HEK293 (cell line): ENCODE measurements around the gene KIF1A.

Experiments used
- CTCF ChIP-seq: fragments of 450-650 bp; formaldehyde crosslinking; IDR thresholded peaks from 2 replicates; pipeline ENCODE4 v1.5.1; 2016; ENCODE audit warnings: missing biosample characterization, missing genetic modification characterization
- REST ChIP-seq: fragments of 450-650 bp; formaldehyde crosslinking; IDR thresholded peaks from 2 replicates; pipeline ENCODE4 v1.5.1; 2016; ENCODE audit warnings: missing biosample characterization, missing genetic modification characterization
- SCRT1 ChIP-seq: fragments of 450-650 bp; formaldehyde crosslinking; IDR thresholded peaks from 2 replicates; pipeline ENCODE4 v1.5.1; 2016; ENCODE audit warnings: missing biosample characterization, missing genetic modification characterization, borderline replicate concordance
- YY1 ChIP-seq: fragments of 450-650 bp; formaldehyde crosslinking; IDR thresholded peaks from 2 replicates; pipeline ENCODE4 v1.5.1; 2018; ENCODE audit warnings: missing biosample characterization, missing genetic modification characterization
- ZBTB11 ChIP-seq: fragments of 450-650 bp; formaldehyde crosslinking; conservative IDR thresholded peaks from 2 replicates; pipeline ENCODE4 v1.5.1; 2016; ENCODE audit warnings: low read depth, missing biosample characterization, missing genetic modification characterization
- ZFP41 ChIP-seq: fragments of 450-650 bp; formaldehyde crosslinking; IDR thresholded peaks from 2 replicates; pipeline ENCODE4 v1.5.1; 2016; ENCODE audit warnings: missing biosample characterization, missing genetic modification characterization, borderline replicate concordance
- ZNF18 ChIP-seq: fragments of 450-650 bp; formaldehyde crosslinking; IDR thresholded peaks from 2 replicates; pipeline ENCODE4 v1.5.1; 2016; ENCODE audit warnings: missing biosample characterization, missing genetic modification characterization
- ZNF184 ChIP-seq: fragments of 450-650 bp; IDR thresholded peaks from 2 replicates; pipeline ENCODE4 v1.5.1; 2018; ENCODE audit warnings: missing biosample characterization, mild to moderate bottlenecking, missing genetic modification characterization
- ZNF394 ChIP-seq: fragments of 450-650 bp; formaldehyde crosslinking; IDR thresholded peaks from 2 replicates; pipeline ENCODE4 v1.5.1; 2016; ENCODE audit warnings: missing biosample characterization, missing genetic modification characterization, mild to moderate bottlenecking, moderate library complexity, borderline replicate concordance
- ZNF510 ChIP-seq: fragments of 450-650 bp; formaldehyde crosslinking; IDR thresholded peaks from 2 replicates; pipeline ENCODE4 v1.5.1; 2018; ENCODE audit warnings: mild to moderate bottlenecking, missing genetic modification characterization, missing biosample characterization; ENCODE audit not compliant: insufficient replicate concordance
- ZNF558 ChIP-seq: fragments of 450-650 bp; formaldehyde crosslinking; IDR thresholded peaks from 2 replicates; pipeline ENCODE4 v1.5.1; 2016; ENCODE audit warnings: missing biosample characterization, missing genetic modification characterization
- ZNF677 ChIP-seq: fragments of 450-650 bp; IDR thresholded peaks from 2 replicates; pipeline ENCODE4 v1.5.0; 2018; ENCODE audit warnings: missing biosample characterization, mild to moderate bottlenecking, missing genetic modification characterization, moderate library complexity
- ZSCAN30 ChIP-seq: fragments of 450-650 bp; IDR thresholded peaks from 2 replicates; pipeline ENCODE4 v1.5.1; 2018; ENCODE audit warnings: missing biosample characterization, mild to moderate bottlenecking, missing genetic modification characterization, moderate library complexity

GRCh38 chr2:240821429-240821778 lies 1.4 kb upstream of the KIF1A start:
- TF ChIP-seq ZSCAN30 (tag by site-specific recombination) (no peak), ZNF510 (tag by site-specific recombination) (no peak), CTCF (tag by site-specific recombination) (no peak), YY1 (tag by site-specific recombination) (no peak), REST (no peak), SCRT1 (no peak), ZFP41 (tag by site-specific recombination) (no peak), ZNF677 (tag by site-specific recombination) (no peak), ZNF18 (no peak), ZBTB11 (tag by site-specific recombination) (no peak), ZNF184 (tag by site-specific recombination) (no peak), ZNF558 (tag by site-specific recombination) (no peak), ZNF394 (tag by site-specific recombination) (no peak)
